Breast epithelium (tissue), 4 donors: ENCODE results near the gene SLC6A3. TPM values are rescaled to one million over a fixed set of nuclear protein-coding genes. Genes with fewer than 3 reads are reported as not detected.

ENCODE experiments used
- DNase-seq, 2 donors: peaks; one replicate each; pipeline ENCODE4 v3.0.0-alpha.2; 2019; ENCODE audit warnings: low spot score in 2 of 2
- H3K27ac ChIP-seq, 2 donors: fragments of 200-600 bp; sonication (generic) in 1 of 2; one replicate each; pipeline ENCODE4 v1.5.1; 2016 to 2019; ENCODE audit warnings: mild to moderate bottlenecking in 1 of 2
- H3K27me3 ChIP-seq, 2 donors: fragments of 200-600 bp; sonication (generic) in 1 of 2; one replicate each; pipeline versions ENCODE4 v1.5.1 to v1.6.0; 2017 to 2019; ENCODE audit warnings: control low read depth in 1 of 2, mild to moderate bottlenecking in 1 of 2
- H3K36me3 ChIP-seq: fragments of 200-600 bp; one replicate; pipeline ENCODE4 v1.5.1; 2019
- H3K4me1 ChIP-seq, 2 donors: fragments of 200-600 bp; sonication (generic); one replicate each; pipeline ENCODE4 v1.5.1; 2016 to 2019; ENCODE audit warnings: control low read depth in 1 of 2
- H3K4me3 ChIP-seq, 3 donors: fragments of 200-600 bp; sonication (generic); 1 replicate in 2 of 3; 2 replicates in 1 of 3; pipeline ENCODE4 v1.5.1; 2016 to 2019; ENCODE audit warnings: mild to moderate bottlenecking in 3 of 3, moderate library complexity in 2 of 3
- H3K9me3 ChIP-seq, 2 donors: fragments of 200-600 bp; sonication (generic) in 1 of 2; one replicate each; pipeline ENCODE4 v1.5.1; 2016 to 2019; ENCODE audit warnings: control low read depth in 1 of 2
- CTCF ChIP-seq, 3 donors: fragments of 450-650 bp; IDR thresholded peaks; one replicate each; pipeline ENCODE4 v1.5.1; 2016 to 2017; ENCODE audit warnings: antibody characterized with exemption in 3 of 3, mild to moderate bottlenecking in 3 of 3, moderate library complexity in 3 of 3
- POLR2A ChIP-seq: fragments of 450-650 bp; IDR thresholded peaks from one replicate; pipeline ENCODE4 v1.6.1; 2016; ENCODE audit warnings: antibody characterized with exemption, mild to moderate bottlenecking, moderate library complexity
- POLR2AphosphoS5 ChIP-seq, 3 donors: sonication (generic); formaldehyde crosslinking; IDR thresholded peaks; one replicate each; pipeline ENCODE4 v1.6.1; 2017; ENCODE audit warnings: antibody characterized with exemption in 3 of 3
- intact Hi-C: fragments of 100-400 bp; cut with DNase I; formaldehyde crosslinking; loops from one replicate; pipeline ENCODE4 v1.15.1; 2023; ENCODE audit warnings: low total_unique reads
- total RNA-seq, 3 donors: library from RNA; depleted of rRNA; stranded (reverse); fragments of >200 nt; gene quantifications; one replicate each; pipeline ENCODE4 v1.1.0, GENCODE V29; 2016

The SLC6A3 gene
- total RNA-seq, 3 donors from 2014 or later = under 0.01 to 0.32 (median 0.15) TPM

GRCh38 chr5:1385395-1386273 lies 59.6 kb downstream of the SLC6A3 start:
- peak; percentile 82 to 93 for DNase-seq
- TF ChIP-seq CTCF (IDR thresholded peaks at IDR 0.05) (no peak), POLR2AphosphoS5 (IDR thresholded peaks at IDR 0.05) (peak in 2 of 3 donors; percentile 10 to 28), POLR2A (peak; percentile 37)
- peaks cover 0 to 4% of the 10 kb centered on the region in 2 donors for H3K4me1 ChIP-seq
- H3K27ac ChIP-seq = peak overlapping the region; percentile 91 to 93
- H3K9me3 ChIP-seq = no peaks in the 10 kb centered on the region
- no peaks in the 10 kb centered on the region for H3K36me3 ChIP-seq
- peak overlapping the region; percentile 52 to 86 (median 77) for H3K4me3 ChIP-seq
- intact Hi-C loops = no loop called here
- peaks cover 0 to 18% of the 10 kb centered on the region in 2 donors for H3K27me3 ChIP-seq

- Histone ChIP-seq H3K4me3 (no peak overlapping the region), H3K27ac (no peak overlapping the region), H3K27me3 (peaks cover 0 to 8% of the 10 kb centered on the region in 2 donors), H3K36me3 (no peaks in the 10 kb centered on the region), H3K4me1 (peaks cover 0 to 8% of the 10 kb centered on the region in 2 donors), H3K9me3 (no peaks in the 10 kb centered on the region)
- TF ChIP-seq POLR2AphosphoS5 (IDR thresholded peaks at IDR 0.05) = no peak
- no peak for TF ChIP-seq CTCF (IDR thresholded peaks at IDR 0.05)
- no peak for TF ChIP-seq POLR2A
- intact Hi-C loops = no loop called here
- DNase-seq = no peak
These were observed 60.7 kb downstream of the SLC6A3 start for GRCh38 chr5:1384521-1384920.

- intact Hi-C loops = no loop called here
These were observed 61.3 kb downstream of the SLC6A3 start for GRCh38 chr5:1383886-1384401.

GRCh38 chr5:1383344-1383743 lies 61.9 kb downstream of the SLC6A3 start:
- Histone ChIP-seq H3K9me3 (no peaks in the 10 kb centered on the region), H3K4me1 (peaks cover 0 to 8% of the 10 kb centered on the region in 2 donors), H3K36me3 (no peaks in the 10 kb centered on the region), H3K4me3 (no peak overlapping the region), H3K27ac (no peak overlapping the region), H3K27me3 (peaks cover 0 to 10% of the 10 kb centered on the region in 2 donors)
- DNase-seq = no peak
- intact Hi-C loops = no loop called here
- TF ChIP-seq POLR2A (no peak), POLR2AphosphoS5 (IDR thresholded peaks at IDR 0.05) (no peak)

More at GRCh38 chr5:1383886-1384401, 61.3 kb downstream of the SLC6A3 start:
- Histone ChIP-seq H3K4me1 (peaks cover 0 to 8% of the 10 kb centered on the region in 2 donors), H3K36me3 (no peaks in the 10 kb centered on the region), H3K27ac (no peak overlapping the region), H3K4me3 (no peak overlapping the region), H3K9me3 (no peaks in the 10 kb centered on the region), H3K27me3 (peaks cover 0 to 7% of the 10 kb centered on the region in 2 donors)
- TF ChIP-seq POLR2A = no peak
- no peak for TF ChIP-seq CTCF (IDR thresholded peaks at IDR 0.05)
- TF ChIP-seq POLR2AphosphoS5 (IDR thresholded peaks at IDR 0.05) = no peak
- DNase-seq = no peak

- TF ChIP-seq POLR2A (no peak), CTCF (IDR thresholded peaks at IDR 0.05) (no peak), POLR2AphosphoS5 (IDR thresholded peaks at IDR 0.05) (no peak)
- peaks cover 0 to 8% of the 10 kb centered on the region in 2 donors for H3K4me1 ChIP-seq
- peaks cover 0 to 16% of the 10 kb centered on the region in 2 donors for H3K27me3 ChIP-seq
- H3K4me3 ChIP-seq = no peak overlapping the region
- DNase-seq = no peak
- no peaks in the 10 kb centered on the region for H3K9me3 ChIP-seq
- H3K36me3 ChIP-seq = no peaks in the 10 kb centered on the region
- no peak overlapping the region for H3K27ac ChIP-seq
- intact Hi-C loops = no loop called here
These were observed 63.0 kb downstream of the SLC6A3 start for GRCh38 chr5:1382248-1382700.
